GM19193 (cell line): ENCODE measurements around the gene CTSZ.
A peak's percentile ranks its signal among the peaks of the same experiment; 100 is the strongest.

Experiments
- POLR2A ChIP-seq: IDR thresholded peaks from 4 replicates; pipeline ENCODE4 v1.6.1; 2011; ENCODE audit not compliant: insufficient read depth, insufficient read length; ENCODE audit errors: extremely low read depth

CTSZ gene

DNA sequence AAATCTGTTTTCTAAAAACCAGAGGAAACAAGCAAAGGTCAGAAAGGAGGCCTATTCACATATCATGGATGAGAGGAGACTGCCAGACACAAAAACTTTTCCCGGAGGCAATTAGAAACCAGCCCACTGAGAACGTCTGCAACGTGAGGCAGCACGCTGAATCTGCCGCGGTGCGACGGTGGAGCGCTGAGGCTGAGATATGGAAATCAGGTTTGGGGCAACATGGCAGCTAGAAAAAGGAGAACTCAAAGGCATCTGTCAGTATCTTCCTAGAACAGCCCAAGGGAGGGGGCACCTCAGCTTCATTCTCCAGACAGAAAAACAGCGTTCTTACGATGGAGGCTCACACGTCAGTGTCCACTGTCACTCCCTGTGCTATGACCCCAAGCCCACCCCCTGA lies 30.3 kb upstream of the CTSZ start:
- TF ChIP-seq POLR2A, result no peak

DNA sequence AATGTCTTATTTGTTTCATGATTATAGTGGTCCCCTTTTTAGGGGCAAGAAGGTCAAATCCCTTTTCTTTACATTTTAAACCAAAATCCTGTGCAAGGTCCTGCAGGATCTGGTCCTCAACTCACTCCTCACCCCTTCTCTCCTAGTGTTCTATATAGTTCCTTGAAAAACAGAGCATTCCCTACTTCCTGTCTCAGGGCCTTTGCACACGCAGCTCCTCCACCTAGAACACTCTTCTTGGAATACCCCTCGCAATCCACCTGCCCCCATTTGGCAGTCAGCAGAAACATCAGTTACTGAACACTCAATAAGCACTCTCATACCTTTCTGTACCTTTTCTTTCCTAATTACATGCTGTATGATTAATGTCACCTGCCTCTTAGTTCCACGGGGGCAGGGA lies 28.3 kb upstream of the CTSZ start:
- no peak for TF ChIP-seq POLR2A

DNA sequence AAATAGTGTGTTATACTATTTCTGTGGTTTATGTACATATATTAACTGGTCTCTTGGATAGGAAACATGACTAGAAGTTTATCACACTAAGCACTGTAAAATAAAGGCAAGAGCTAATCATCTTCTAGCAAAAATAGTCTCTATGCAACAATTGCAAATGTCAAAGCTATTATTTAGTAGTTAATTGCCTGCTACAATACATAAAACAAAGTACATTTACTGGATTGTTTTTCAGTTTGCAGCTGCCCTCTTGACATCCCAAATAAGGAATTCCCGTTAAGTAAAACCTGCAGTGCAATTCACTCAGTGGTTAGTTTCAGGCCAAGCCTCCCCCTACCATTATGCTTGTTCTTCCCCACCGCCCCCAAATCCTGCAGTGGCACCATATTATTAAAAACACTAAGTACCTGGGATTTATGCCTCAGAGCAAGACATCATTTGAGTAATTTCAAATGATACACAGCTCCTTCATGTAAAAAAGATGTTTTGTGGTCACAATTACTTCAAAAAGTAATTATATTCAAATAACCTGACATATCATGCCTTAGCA lies 26.6 kb upstream of the CTSZ start:
- TF ChIP-seq POLR2A, result no peak

DNA sequence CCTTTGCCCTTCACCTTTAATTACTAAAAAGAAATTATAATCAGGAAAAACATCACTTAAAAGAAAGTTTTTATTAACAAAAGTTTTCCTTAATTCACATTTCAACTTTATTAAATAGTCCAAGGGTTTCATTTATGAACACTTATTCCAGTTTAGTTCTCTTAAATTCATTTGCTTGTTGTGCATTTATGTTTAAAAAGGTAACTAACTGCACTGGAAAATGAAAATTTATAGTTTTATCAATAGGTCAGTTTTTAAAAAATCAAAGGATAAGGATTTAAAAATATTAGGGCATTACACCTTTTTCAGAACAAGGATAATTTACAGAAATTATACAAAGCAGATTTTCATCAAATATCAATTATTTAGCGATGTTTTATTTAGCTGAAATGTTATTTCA lies 26.0 kb upstream of the CTSZ start:
- no peak for TF ChIP-seq POLR2A

DNA sequence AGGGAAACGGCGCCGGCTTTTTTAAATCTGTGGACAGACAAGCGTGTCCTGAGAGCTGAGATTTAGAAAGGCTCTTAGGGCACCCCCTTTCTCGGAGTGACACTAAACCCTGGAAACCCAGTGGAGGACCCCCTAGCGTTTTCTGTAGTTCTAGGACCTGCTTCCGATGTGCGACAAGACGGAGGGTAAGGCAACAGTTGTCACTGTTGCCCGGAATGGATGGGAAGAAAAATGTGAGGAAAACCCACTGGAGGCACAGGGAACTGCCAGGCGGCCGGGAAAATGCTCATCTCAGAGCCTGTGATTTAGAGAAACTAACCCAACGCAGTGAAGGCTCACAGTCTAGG lies 25.6 kb upstream of the CTSZ start:
- no peak for TF ChIP-seq POLR2A

DNA sequence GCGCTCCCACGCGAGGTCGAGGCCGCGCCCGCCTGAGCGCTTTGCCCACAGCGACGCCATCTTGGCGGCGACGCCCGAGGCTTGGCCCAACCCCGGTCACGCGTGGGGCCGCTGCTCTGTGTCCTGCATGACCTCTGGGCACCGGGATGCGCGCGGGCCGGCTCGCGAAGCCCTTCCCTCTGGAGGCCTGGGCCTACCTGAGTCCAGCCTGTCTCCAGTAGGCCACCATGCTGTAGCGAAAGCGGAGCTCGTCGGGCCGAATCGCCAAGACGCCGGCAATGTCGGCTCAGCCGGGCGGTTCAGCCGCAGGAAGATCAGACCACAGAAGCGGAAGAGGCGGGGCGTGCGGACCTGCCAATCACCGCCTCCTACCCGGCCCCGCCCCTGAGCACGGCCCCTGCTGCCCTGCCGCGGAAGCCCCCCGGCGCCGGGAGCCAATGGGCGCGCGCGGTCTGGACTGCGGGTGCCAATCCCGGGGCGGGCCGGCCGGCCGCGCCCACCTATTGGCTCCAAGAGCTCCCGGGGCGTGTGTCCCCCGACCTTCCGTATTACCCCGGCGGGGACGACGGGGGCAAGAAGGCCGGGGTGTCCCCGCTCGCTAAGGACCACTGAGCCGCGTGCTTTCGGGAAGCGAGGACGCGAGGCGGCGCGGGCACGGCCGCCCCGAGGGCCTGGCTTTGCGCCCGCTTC lies 25.1 kb upstream of the CTSZ start, which contains the start of gene ATP5F1E:
Gene ATP5F1E, minus strand, starts transcription at position 313 of the 690 bp plus-strand sequence. Its CDS starts 84 bp downstream, at position 229.
- peak; percentile 90 for TF ChIP-seq POLR2A

DNA sequence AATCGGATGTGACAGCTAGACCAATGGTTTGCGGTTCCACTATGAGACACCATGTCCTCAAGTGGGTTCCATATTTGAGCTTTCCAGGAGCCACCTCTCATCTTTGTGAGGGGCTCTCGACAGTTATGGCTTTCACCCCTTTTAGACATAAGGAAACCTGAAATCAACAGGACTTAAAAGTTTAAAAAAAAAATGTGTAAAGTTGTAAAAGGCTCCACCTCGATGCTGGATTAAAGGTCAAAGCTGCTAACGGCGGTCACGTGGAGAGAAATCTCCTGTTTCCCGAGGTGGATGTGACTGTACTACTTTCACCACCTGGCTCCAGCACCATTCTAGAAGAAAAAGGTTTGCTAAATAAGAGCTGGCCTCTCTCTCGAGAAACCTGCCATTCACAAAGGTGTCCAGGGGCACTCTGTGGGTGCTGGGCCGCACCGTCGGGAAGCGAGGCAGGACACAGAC lies 24.5 kb upstream of the CTSZ start:
- TF ChIP-seq POLR2A, result no peak

DNA sequence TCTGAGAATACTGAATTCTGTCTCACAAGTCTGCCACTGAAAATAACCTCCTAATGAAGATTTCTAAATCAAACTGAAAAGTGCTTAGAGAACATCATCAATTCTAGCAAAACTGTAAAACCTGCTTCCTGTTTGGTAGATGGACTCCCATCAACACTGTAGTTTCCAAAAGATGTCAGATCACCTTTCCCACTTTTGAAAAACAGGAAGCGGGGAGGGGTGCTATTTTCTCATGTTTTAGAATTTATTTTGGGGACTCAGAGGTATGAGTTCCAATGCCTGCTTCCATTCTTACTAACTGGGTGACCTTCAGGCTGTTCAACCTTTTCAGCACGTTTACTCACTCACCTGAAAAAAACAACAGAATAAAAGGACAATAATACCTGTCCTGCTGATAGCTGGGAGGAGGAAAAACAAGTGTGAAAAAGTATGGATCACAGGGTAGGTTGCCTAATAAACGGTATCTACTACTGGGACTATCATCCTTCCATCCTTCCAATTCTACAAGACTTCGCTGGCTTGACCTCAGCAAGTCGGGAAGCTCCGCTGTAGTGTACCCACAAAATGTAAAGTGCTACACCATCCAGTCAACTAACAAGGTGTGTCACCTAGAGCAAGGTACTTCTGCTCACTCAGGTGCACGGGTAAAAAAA lies 24.0 kb upstream of the CTSZ start:
- no peak for TF ChIP-seq POLR2A

DNA sequence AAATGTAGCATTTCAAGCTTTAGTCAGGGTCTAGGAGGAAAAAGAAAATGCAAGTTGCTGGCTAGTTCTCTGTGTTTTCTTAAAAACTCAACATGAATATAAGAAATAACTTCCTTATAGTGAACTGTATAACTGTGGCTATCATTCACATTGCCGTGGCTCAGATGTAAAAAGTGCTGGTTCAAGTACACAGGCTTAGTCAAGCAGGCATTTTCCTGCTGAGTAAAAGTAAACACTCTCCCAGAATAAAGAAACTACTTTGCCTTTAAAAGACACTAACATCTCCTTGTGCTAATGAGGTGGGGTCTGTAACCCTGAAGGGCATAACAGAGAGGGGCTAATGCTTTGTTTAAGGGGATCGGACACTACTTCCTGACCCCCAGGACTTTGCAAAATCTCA lies 21.8 kb upstream of the CTSZ start:
- no peak for TF ChIP-seq POLR2A

DNA sequence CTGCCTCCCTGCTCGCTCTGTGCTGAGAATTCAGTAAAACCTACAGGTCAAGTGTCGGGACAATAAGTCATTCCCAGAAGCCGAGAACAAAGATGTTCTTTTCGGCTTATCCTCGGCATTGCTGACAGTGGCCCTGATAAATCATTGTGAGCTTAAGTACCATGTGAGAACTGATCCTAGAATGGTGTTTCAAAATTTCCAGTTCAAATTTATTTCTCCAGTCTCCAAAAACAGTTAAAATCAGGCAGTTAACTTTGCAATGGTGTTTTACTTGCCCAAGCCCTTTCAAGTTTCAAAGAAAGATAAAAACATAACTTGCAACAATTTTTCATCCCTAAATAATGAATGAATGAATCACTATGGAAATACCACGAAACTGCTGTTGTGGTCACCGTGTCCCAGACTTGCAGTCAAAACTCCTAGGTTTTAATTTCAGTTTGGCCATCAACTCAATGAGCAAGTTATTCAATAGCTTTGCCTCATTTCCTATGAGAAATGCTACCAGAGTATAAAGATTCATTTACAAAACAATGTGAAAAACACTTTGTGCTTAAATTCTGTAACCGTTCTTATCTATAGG lies 20.8 kb upstream of the CTSZ start:
- no peak for TF ChIP-seq POLR2A

DNA sequence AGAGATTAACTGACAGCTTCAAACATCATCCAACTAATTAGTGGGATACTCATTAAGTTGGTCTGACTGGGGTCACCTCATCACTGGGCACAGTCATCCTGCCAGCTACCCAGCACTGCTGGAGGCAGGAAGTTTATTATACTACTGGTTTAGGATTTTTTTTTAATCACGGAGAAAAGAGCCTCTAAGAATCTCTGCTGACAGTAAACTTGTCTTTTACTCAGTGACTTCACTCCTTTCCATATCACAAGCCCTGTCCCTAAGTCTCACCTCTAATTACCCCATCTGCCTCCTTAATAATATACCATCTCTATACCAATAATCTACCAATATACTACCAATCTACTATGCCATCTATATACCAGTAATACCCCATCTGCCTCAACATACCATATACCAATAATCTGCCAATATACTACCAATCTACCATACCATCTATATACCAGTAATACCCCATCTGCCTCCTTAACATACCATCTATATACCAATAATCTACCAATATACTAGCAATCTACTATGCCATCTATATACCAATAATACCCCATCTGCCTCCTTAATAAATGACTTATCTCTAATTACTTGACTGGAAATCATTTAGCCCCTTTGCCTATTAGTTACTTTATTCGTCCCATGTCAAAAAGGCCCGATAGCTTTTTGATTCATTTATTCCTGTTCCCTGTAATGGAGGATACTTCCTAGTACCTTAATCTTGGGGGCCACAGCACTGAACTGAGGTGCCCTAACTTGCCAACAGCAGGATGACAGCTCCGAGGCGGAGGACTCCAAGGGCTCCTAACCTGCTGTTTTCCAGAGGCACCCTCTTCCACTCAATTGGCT lies 20.1 kb upstream of the CTSZ start:
- TF ChIP-seq POLR2A, result no peak

DNA sequence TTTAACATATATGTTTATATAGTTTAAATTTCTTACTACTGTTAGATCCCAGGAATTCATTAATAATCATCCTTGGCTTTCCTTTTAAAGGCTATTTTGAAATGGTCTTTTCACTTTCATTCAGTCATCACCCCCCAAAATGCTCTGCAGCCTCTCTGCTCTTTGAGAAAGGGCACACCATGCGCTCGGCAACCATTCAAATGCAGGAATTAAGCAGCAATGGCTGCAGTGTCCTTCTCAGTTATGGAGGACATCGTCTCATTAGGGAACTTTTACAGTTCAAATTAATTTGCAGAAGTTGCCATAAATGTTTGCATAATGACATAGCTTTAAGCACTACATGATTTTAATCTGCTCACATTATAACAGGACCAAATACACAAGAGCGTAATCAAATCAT lies 18.5 kb upstream of the CTSZ start:
- no peak for TF ChIP-seq POLR2A

DNA sequence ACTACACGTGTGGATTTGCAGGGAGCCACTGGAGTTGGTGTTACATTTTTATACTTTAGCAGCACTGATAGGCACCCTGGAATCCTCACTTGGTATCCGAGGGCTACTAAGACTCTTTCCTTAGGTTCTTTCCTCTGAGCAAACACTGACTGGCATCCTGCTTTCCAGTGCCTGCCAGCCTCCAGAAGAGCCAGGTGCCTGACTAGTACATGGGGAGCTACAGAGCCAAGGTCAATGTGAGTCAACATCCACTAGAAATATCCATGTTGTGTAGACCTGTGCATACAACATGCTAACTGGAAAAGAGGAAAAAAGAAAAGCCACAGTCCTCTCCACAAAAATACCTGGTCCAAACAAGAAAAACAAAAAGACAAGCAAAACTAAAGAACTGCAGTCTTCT lies 18.0 kb upstream of the CTSZ start:
- TF ChIP-seq POLR2A, result no peak

DNA sequence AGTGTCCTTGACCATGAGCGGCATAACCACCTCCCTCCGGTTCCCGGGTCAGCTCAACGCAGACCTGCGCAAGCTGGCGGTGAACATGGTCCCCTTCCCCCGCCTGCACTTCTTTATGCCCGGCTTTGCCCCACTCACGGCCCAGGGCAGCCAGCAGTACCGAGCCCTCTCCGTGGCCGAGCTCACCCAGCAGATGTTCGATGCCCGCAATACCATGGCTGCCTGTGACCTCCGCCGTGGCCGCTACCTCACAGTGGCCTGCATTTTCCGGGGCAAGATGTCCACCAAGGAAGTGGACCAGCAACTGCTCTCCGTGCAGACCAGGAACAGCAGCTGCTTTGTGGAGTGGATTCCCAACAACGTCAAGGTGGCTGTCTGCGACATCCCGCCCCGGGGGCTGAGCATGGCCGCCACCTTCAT lies 17.1 kb upstream of the CTSZ start:
- peak; percentile 18 for TF ChIP-seq POLR2A

DNA sequence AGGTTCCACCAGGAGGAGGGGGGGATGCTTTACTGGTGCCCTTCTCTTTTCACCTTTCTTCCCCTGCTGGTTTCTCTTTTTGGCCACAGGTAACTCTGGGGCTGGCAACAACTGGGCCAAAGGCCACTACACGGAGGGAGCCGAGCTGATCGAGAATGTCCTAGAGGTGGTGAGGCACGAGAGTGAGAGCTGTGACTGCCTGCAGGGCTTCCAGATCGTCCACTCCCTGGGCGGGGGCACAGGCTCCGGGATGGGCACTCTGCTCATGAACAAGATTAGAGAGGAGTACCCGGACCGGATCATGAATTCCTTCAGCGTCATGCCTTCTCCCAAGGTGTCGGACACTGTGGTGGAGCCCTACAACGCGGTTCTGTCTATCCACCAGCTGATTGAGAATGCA lies 16.6 kb upstream of the CTSZ start:
- TF ChIP-seq POLR2A, result no peak
